HG02763 (cell line): ENCODE results near the gene ERC2.

ENCODE experiments used
- ATAC-seq: cut with Tn5 transposase; IDR thresholded peaks from one replicate; pipeline ENCODE4 v1.9.1; 2021; ENCODE audit warnings: mild to moderate bottlenecking, moderate library complexity; ENCODE audit not compliant: unreplicated experiment

ERC2 gene

GRCh38 chr3:55576621-55577388, 891.5 kb downstream of the ERC2 start:
- no peak for ATAC-seq

- no peak for ATAC-seq
Observed at GRCh38 chr3:55574671-55575070, 893.6 kb downstream of the ERC2 start.

GRCh38 chr3:55572816-55573215, 895.5 kb downstream of the ERC2 start:
- no peak for ATAC-seq

GRCh38 chr3:55571913-55572312, 896.4 kb downstream of the ERC2 start:
- ATAC-seq = no peak

GRCh38 chr3:55571216-55571813, 897.0 kb downstream of the ERC2 start:
- ATAC-seq = no peak

- no peak for ATAC-seq
Observed at GRCh38 chr3:55570271-55570711, 898.0 kb downstream of the ERC2 start.

GRCh38 chr3:55569033-55569599, 899.2 kb downstream of the ERC2 start:
- ATAC-seq = no peak

- no peak for ATAC-seq
Observed at GRCh38 chr3:55567615-55568014, 900.7 kb downstream of the ERC2 start.

GRCh38 chr3:55567121-55567520, 901.1 kb downstream of the ERC2 start:
- no peak for ATAC-seq

- no peak for ATAC-seq
Observed at GRCh38 chr3:55565521-55565920, 902.7 kb downstream of the ERC2 start.

- ATAC-seq = no peak
Observed at GRCh38 chr3:55564726-55565125, 903.5 kb downstream of the ERC2 start.

GRCh38 chr3:55562700-55563099, 905.6 kb downstream of the ERC2 start:
- no peak for ATAC-seq

- ATAC-seq = no peak
Observed at GRCh38 chr3:55559500-55560423, 908.5 kb downstream of the ERC2 start.

GRCh38 chr3:55558316-55558715, 910.0 kb downstream of the ERC2 start:
- no peak for ATAC-seq

- ATAC-seq = no peak
Observed at GRCh38 chr3:55557549-55557948, 910.7 kb downstream of the ERC2 start.

GRCh38 chr3:55556619-55557537, 911.4 kb downstream of the ERC2 start:
- ATAC-seq = no peak

- no peak for ATAC-seq
Observed at GRCh38 chr3:55555873-55556618, 912.2 kb downstream of the ERC2 start.

- no peak for ATAC-seq
Observed at GRCh38 chr3:55554634-55555425, 913.4 kb downstream of the ERC2 start.

- no peak for ATAC-seq
Observed at GRCh38 chr3:55551644-55552043, 916.6 kb downstream of the ERC2 start.
